Stomach (tissue), 4 donors: ENCODE data around the gene EIF5B.

Source experiments
- EP300 ChIP-seq: sonication (generic); formaldehyde crosslinking; IDR thresholded peaks from one replicate; pipeline ENCODE4 v1.6.1; 2017; ENCODE audit warnings: antibody characterized with exemption
- POLR2A ChIP-seq, 4 donors: fragments of 450-650 bp; IDR thresholded peaks; one replicate each; pipeline ENCODE4 v1.6.1; 2016; ENCODE audit warnings: antibody characterized with exemption in 4 of 4, control low read depth in 2 of 4, mild to moderate bottlenecking in 1 of 4, moderate library complexity in 1 of 4
- POLR2AphosphoS5 ChIP-seq, 3 donors: sonication (generic); formaldehyde crosslinking; IDR thresholded peaks; one replicate each; pipeline ENCODE4 v1.6.1; 2016; ENCODE audit warnings: antibody characterized with exemption in 3 of 3
- TF ChIP-seq, protein P1 (sequence below), 7 experiments: fragments of 450-650 bp in 4 of 7; fragments of 200-600 bp in 3 of 7; sonication (generic) in 3 of 7; IDR thresholded peaks; one replicate each; pipeline ENCODE4 v1.5.1; 2016 to 2019; ENCODE audit warnings: antibody characterized with exemption in 7 of 7, control low read depth in 2 of 7, mild to moderate bottlenecking in 1 of 7

DNA sequence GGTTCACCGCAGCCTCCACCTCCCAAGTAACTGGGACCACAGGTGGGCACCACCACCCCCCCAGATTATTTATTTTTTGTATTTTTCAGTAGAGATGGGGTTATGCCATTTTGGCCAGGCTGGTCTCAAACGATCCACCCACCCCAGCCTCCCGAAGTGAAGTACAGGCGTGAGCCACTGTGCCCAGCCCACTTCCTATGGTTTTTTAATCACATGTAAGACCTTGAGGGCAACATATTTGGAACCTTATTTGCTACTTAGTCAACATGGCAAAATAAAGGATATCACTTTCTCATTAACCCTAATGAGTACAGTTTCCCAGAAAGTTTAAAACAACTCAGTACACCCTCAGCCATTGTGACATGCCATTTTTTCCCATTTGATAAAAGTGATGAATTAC is 64.7 kb downstream of the EIF5B start:
- TF ChIP-seq, protein P1, sequence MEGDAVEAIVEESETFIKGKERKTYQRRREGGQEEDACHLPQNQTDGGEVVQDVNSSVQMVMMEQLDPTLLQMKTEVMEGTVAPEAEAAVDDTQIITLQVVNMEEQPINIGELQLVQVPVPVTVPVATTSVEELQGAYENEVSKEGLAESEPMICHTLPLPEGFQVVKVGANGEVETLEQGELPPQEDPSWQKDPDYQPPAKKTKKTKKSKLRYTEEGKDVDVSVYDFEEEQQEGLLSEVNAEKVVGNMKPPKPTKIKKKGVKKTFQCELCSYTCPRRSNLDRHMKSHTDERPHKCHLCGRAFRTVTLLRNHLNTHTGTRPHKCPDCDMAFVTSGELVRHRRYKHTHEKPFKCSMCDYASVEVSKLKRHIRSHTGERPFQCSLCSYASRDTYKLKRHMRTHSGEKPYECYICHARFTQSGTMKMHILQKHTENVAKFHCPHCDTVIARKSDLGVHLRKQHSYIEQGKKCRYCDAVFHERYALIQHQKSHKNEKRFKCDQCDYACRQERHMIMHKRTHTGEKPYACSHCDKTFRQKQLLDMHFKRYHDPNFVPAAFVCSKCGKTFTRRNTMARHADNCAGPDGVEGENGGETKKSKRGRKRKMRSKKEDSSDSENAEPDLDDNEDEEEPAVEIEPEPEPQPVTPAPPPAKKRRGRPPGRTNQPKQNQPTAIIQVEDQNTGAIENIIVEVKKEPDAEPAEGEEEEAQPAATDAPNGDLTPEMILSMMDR (IDR thresholded peaks at IDR 0.05), result no peak
- TF ChIP-seq POLR2A (IDR thresholded peaks at IDR 0.05) (no peak), POLR2AphosphoS5 (IDR thresholded peaks at IDR 0.05) (no peak), EP300 (no peak)
